ENCODE measurements around the gene CHD2.
"Not testable (repeated sequence)": the region's sequence is repeated elsewhere in the genome, so short reads cannot be mapped to it uniquely, and the experiment has no call there.

Gene CHD2

DNA sequence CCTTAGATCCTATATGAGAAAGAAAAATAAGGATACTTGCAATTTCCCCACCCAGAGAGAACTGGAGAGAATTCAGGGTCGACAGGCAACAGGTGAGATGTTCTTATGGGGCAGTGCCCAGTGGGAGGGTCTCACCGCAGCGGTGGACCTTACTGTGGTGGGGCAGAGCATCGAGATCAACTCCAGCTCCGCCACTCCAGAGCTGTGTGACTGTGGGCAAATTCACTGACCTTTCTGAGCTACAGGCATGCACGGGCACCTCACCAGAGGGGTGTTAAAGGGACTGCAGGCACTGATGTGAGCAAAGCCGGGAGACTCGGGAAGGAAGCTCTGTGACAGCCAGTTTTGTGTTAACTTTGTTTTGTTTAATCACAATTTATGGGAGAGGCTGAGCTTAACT is 158.0 kb downstream of the CHD2 start:
- TF ChIP-seq, protein P1, sequence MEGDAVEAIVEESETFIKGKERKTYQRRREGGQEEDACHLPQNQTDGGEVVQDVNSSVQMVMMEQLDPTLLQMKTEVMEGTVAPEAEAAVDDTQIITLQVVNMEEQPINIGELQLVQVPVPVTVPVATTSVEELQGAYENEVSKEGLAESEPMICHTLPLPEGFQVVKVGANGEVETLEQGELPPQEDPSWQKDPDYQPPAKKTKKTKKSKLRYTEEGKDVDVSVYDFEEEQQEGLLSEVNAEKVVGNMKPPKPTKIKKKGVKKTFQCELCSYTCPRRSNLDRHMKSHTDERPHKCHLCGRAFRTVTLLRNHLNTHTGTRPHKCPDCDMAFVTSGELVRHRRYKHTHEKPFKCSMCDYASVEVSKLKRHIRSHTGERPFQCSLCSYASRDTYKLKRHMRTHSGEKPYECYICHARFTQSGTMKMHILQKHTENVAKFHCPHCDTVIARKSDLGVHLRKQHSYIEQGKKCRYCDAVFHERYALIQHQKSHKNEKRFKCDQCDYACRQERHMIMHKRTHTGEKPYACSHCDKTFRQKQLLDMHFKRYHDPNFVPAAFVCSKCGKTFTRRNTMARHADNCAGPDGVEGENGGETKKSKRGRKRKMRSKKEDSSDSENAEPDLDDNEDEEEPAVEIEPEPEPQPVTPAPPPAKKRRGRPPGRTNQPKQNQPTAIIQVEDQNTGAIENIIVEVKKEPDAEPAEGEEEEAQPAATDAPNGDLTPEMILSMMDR (IDR thresholded peaks at IDR 0.05; ENCODE audit: low read depth, low read length), result no peak
- DNase-seq, result no peak
- Histone ChIP-seq H3K27me3 (no peaks in the 10 kb centered on the region), H3K4me3 (ENCODE audit: low read depth, low read length) (no peak overlapping the region), H3K4me1 (0 out of 2 replicates have a peak, but pooled peaks cover 2% of the 10 kb centered on the region), H3K36me3 (no peaks in the 10 kb centered on the region), H3K9me3 (no peaks in the 10 kb centered on the region)

- DNase-seq, result no peak
- no peaks in the 10 kb centered on the region for H3K36me3 ChIP-seq
- H3K4me1 ChIP-seq, result 0 out of 2 replicates have a peak, but pooled peaks cover 2% of the 10 kb centered on the region
- H3K27me3 ChIP-seq, result no peaks in the 10 kb centered on the region
- TF ChIP-seq, protein P1 (IDR thresholded peaks at IDR 0.05; ENCODE audit: low read depth, low read length), result no peak
- H3K9me3 ChIP-seq, result no peaks in the 10 kb centered on the region
- H3K4me3 ChIP-seq (ENCODE audit: low read depth, low read length), result no peak overlapping the region
Observed at GRCh38 chr15:93058904-93059427, 158.8 kb downstream of the CHD2 start.

DNA sequence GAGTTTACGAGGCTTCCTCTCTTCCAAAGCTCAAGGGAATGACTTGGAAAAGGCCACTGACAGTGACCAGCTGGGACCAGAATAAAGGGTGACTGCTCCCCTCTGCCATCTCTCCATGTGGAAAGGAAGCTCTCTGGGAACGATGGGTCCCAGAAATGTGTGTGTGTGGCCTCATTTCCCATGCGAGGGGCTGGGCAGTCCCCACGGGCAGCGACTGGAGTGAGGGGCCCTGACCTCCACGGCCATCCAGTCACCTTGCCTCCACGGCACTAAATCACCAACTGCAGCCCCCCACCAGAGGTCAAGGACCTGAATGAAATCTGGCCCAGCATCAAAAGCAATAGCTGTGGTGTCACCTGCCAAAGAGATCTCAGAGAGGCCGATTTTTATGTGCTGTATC is 159.3 kb downstream of the CHD2 start:
- Histone ChIP-seq H3K4me1 (0 out of 2 replicates have a peak, but pooled peaks cover 2% of the 10 kb centered on the region), H3K9me3 (no peaks in the 10 kb centered on the region), H3K4me3 (ENCODE audit: low read depth, low read length) (no peak overlapping the region), H3K27me3 (no peaks in the 10 kb centered on the region), H3K36me3 (no peaks in the 10 kb centered on the region)
- DNase-seq, result no peak
- TF ChIP-seq, protein P1 (IDR thresholded peaks at IDR 0.05; ENCODE audit: low read depth, low read length), result no peak

- H3K4me1 ChIP-seq, result 0 out of 2 replicates have a peak, but pooled peaks cover 2% of the 10 kb centered on the region
Observed at GRCh38 chr15:93060336-93061248, 160.5 kb downstream of the CHD2 start.

DNA sequence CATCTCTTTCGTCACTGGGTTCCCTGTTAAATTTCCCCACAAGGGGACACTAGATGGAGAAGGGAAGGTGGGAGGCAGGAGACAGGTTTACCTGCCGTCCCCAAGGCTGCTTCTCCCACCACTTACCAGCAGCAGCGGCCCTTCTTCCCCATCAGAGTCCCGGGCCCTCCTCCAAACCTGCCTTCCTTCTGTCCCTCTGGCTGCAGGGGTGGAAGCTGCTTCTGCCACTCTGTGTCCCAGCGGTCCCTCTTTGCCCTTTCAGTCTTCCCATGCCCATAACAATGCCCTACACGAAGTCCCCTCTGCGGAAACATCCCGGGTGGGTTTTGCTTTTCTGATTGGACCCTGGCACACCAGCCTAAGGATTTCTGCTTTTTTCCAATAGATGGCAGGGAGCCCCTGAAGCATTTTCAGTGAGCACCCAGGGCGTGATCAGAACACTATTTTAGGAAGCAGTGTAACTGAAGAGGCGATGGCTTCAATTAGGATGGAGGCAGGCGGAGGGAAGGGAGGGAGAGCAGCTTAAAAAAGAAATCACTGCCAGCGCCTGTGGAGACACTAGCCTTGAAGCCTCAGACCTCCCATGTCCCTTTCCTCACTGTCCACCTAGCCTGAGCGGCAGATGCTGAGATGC is 162.6 kb downstream of the CHD2 start:
- not testable (repeated sequence) for H3K4me3 ChIP-seq (ENCODE audit: low read depth, low read length); H3K4me1 ChIP-seq; H3K27me3 ChIP-seq; H3K9me3 ChIP-seq; DNase-seq; H3K36me3 ChIP-seq

More at GRCh38 chr15:93060336-93061248, 160.5 kb downstream of the CHD2 start:
- Histone ChIP-seq H3K27me3 (no peaks in the 10 kb centered on the region), H3K4me3 (ENCODE audit: low read depth, low read length) (no peak overlapping the region), H3K36me3 (no peaks in the 10 kb centered on the region), H3K9me3 (no peaks in the 10 kb centered on the region)
- no peak for DNase-seq
- TF ChIP-seq, protein P1 (IDR thresholded peaks at IDR 0.05; ENCODE audit: low read depth, low read length), result no peak

- no peak for DNase-seq
- no peaks in the 10 kb centered on the region for H3K9me3 ChIP-seq
- 0 out of 2 replicates have a peak, but pooled peaks cover 2% of the 10 kb centered on the region for H3K4me1 ChIP-seq
- H3K36me3 ChIP-seq, result no peaks in the 10 kb centered on the region
- TF ChIP-seq, protein P1 (IDR thresholded peaks at IDR 0.05; ENCODE audit: low read depth, low read length), result no peak
- no peaks in the 10 kb centered on the region for H3K27me3 ChIP-seq
- no peak overlapping the region for H3K4me3 ChIP-seq (ENCODE audit: low read depth, low read length)
Observed at GRCh38 chr15:93063262-93063671, 163.1 kb downstream of the CHD2 start.

All from BE2C (cell line).